Skeletal muscle tissue (tissue), 4 donors: ENCODE measurements around the gene CRYBG3. TPM values are rescaled to one million over a fixed set of nuclear protein-coding genes. Genes with fewer than 3 reads are reported as not detected.

Source experiments
- H3K27ac ChIP-seq: one replicate; pipeline ENCODE4 v1.7.0; 2013; ENCODE audit warnings: mild to moderate bottlenecking, low read depth, low read length, inconsistent platforms
- H3K27me3 ChIP-seq, 3 donors: one replicate each; pipeline ENCODE4 v1.7.0; 2013; ENCODE audit warnings: low read length in 3 of 3; ENCODE audit not compliant: control insufficient read depth in 3 of 3, insufficient read depth in 3 of 3
- H3K36me3 ChIP-seq, 3 donors: one replicate each; pipeline ENCODE4 v1.7.0; 2013; ENCODE audit warnings: low read length in 3 of 3; ENCODE audit not compliant: control insufficient read depth in 3 of 3, insufficient read depth in 3 of 3
- H3K4me1 ChIP-seq, 3 donors: one replicate each; pipeline ENCODE4 v1.7.0; 2013; ENCODE audit warnings: low read length in 3 of 3, mild to moderate bottlenecking in 3 of 3; ENCODE audit not compliant: control insufficient read depth in 3 of 3, insufficient read depth in 3 of 3
- H3K4me3 ChIP-seq, 3 donors: one replicate each; pipeline ENCODE4 v1.7.0; 2013; ENCODE audit warnings: low read length in 3 of 3
- H3K9ac ChIP-seq, 3 donors: one replicate each; pipeline ENCODE4 v1.7.0; 2013; ENCODE audit warnings: low read length in 3 of 3, mild to moderate bottlenecking in 3 of 3, moderate library complexity in 2 of 3, low read depth in 1 of 3
- H3K9me3 ChIP-seq, 3 donors: one replicate each; pipeline ENCODE4 v1.7.0; 2013; ENCODE audit warnings: low read length in 3 of 3; ENCODE audit not compliant: control insufficient read depth in 3 of 3
- total RNA-seq: library from RNA; depleted of rRNA; stranded (reverse); fragments of >200 nt; gene quantifications from one replicate; pipeline ENCODE4 v1.2.3, GENCODE V29; 2014
- donor health status: Osteomylitis.

CRYBG3 gene
- total RNA-seq, 1 donor from 2014 or later = 27.1 TPM

DNA sequence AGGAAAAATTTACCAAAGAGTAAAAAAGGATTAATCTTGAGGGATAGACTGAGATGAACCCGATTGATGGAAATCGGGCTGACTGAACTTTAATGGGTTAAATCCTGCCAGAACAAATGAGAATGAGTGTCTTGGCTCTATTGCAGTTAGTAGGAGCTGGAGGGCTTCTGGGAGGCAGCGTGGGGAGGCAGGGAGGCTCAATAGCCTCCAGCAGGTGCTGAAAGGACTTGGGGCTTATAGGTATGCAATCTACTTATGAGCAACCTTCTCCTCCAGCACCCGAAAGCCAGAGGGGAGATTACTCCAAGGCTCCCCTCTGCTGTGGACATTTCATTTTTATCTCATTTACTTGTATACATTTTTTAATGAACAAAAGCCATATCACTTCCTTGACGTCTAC is 1.0 kb upstream of the CRYBG3 start:
- H3K9me3 ChIP-seq = no peaks in the 10 kb centered on the region
- H3K9ac ChIP-seq = peak overlapping the region; percentile 76 to 92 (median 91)
- H3K4me3 ChIP-seq = peak overlapping the region in 2 of 3 donors; percentile 83
- no peak overlapping the region for H3K27ac ChIP-seq
- H3K27me3 ChIP-seq = no peaks in the 10 kb centered on the region
- H3K36me3 ChIP-seq = no peaks in the 10 kb centered on the region
- peaks cover 16 to 21% (median 18%) of the 10 kb centered on the region in 3 donors for H3K4me1 ChIP-seq

DNA sequence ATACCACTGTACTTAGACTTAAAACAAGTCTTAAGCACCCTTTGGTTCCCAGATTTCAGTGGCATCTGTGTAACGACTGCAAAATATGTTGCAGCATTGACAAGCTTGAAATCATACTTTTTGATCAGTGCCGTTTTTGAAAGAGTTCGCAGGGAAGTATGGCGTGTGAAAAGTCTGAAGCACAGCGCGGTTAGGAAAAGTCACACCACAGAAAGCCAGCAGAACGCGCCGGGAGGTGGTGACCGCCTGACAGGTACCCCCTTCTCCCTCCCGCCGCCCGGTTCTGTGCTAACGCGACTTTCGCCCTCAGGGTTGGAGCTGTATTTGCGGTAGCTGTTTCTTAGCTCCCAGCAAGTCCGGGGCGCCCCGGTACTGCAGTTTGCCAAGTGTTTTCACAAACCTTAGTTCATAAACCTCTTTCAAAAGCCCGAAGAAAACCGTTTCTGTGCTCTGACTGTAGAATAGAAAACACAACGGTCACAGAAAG is 481 bp upstream of the CRYBG3 start:
- H3K27me3 ChIP-seq = no peaks in the 10 kb centered on the region
- peak overlapping the region; percentile 83 to 94 (median 83) for H3K4me3 ChIP-seq
- no peaks in the 10 kb centered on the region for H3K9me3 ChIP-seq
- peak overlapping the region; percentile 89 for H3K27ac ChIP-seq
- H3K9ac ChIP-seq = peak overlapping the region; percentile 76 to 92 (median 91)
- peaks cover 18 to 21% (median 20%) of the 10 kb centered on the region in 3 donors for H3K4me1 ChIP-seq
- no peaks in the 10 kb centered on the region for H3K36me3 ChIP-seq

DNA sequence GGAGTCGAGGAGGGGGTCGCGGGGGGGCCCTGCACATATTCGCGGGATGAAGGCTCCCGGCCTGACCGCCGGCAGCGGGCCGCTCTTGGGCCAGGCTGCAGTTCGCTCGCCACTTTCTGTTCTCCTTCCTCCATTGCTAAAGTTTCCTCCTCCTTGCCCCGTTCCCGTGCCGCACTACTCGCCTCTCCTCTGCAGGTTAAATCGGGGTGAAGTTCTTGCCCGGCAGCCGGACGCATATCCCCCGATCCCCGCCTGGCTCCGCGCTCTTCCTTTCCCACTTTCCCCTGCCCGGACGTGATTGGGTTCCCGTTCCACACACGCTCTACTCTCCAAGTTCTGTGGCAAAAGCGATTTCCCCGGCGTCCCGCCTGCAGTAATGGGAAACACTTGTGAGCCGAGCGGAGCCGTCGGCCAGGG is 556 bp downstream of the CRYBG3 start:
- Histone ChIP-seq H3K36me3 (no peaks in the 10 kb centered on the region), H3K4me3 (peak overlapping the region; percentile 83 to 94 (median 90)), H3K9me3 (no peaks in the 10 kb centered on the region), H3K27me3 (no peaks in the 10 kb centered on the region), H3K9ac (peak overlapping the region; percentile 91 to 92 (median 91)), H3K4me1 (peaks cover 23 to 25% (median 24%) of the 10 kb centered on the region in 3 donors), H3K27ac (peak overlapping the region; percentile 89)

DNA sequence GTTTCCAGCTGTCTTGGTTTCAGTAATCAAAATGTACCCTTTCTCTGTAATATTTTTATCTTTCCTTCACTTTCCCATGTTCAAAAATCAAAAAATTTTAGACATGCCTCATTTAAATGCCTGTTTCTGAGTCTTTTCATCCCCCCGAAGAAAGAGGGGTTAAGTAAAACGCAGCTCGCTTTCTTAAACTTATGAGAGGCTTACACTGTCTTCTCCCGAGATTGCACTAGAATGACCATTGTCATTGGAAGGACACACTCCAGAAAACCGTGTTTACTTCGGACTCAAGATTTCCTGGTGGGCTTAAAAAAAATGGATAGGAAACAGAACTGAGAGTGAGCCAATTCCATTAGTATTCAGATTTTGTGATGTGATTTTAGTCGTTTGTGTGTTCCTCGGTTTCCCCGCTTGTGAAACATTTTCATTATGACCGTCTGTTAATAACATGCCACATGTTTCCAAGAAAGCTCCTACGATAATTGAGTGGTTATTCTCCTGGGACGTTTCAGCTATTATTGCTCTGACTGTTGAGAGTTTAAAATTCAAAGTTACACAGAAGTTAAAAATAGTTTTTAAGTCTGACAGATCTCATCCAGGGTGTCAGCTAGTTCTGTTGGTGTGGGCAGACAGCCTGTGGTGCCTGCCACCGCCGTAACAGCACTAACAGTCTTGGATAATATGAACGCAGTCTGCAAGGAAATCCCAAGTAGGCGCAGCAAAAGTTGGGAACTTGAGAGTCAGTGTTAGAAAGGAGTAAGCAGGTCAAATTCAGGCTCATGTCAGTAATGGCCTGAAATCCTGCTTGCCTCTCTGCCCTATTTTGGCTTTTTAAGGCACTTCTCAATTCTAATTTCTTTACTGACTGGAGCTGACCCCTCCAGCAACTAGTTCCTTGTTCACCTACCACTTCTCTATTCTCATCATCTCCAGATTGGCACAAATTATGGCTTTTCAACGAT is 1.5 kb downstream of the CRYBG3 start:
- no peaks in the 10 kb centered on the region for H3K27me3 ChIP-seq
- H3K27ac ChIP-seq = peak overlapping the region; percentile 89
- H3K4me1 ChIP-seq = peaks cover 23 to 25% (median 25%) of the 10 kb centered on the region in 3 donors
- H3K9ac ChIP-seq = peak overlapping the region; percentile 91 to 92 (median 91)
- H3K4me3 ChIP-seq = peak overlapping the region; percentile 83 to 94 (median 90)
- no peaks in the 10 kb centered on the region for H3K9me3 ChIP-seq
- no peaks in the 10 kb centered on the region for H3K36me3 ChIP-seq

DNA sequence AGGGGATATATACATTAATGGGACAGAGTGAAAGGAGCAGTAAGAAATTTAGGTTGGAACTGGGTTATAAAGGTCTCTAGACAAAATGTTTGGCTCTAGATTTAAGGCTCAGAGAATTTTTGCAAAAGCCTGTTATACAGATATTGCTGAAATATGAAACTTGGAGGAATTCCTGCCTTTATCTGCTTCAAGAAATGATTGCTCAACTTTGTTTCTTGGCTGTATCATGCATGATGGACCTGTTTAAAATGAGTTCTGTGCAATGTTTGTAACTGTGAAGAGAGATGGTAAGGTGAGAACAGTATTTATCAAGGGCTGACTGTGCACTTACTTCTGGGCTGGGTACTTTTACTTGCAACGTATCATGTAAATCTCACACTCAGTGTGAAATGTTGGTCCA is 3.3 kb downstream of the CRYBG3 start:
- Histone ChIP-seq H3K4me1 (peaks cover 23 to 25% (median 25%) of the 10 kb centered on the region in 3 donors), H3K4me3 (no peak overlapping the region), H3K9me3 (no peaks in the 10 kb centered on the region), H3K9ac (no peak overlapping the region), H3K27ac (no peak overlapping the region), H3K27me3 (no peaks in the 10 kb centered on the region), H3K36me3 (no peaks in the 10 kb centered on the region)

DNA sequence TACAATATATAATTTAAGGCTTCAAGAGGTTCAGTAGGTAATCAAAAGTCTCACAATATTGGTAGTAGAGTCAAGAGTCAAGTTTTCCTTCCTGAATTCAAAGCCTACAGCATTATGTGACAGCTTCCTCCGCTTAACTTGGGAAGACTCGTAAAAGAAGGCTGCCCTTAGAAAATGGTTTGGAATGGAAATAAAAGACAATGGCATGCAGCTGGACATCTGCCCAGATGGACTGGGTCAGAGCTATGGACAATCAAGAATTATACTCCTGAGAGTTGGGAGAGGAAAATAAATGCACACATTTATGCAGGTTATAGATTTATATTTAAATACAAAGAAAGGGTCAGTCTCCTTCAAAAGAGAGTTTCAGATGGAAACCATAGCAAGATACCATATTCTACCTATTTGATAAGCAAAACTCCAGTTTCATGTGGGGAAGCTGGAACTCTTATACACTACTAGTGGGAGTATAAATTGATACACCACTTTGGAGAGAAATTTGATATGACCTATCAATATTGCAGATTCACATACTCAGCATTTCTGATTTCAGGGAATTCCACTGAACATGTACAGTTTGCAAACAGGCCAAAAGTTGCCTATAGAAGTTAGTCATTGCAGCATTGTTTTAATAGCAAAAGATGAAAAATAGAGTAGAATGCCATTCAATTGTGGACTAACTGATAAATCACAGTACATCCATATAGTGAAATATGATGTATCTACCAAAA is 6.1 kb downstream of the CRYBG3 start:
- Histone ChIP-seq H3K9ac (no peak overlapping the region), H3K36me3 (no peaks in the 10 kb centered on the region), H3K9me3 (no peaks in the 10 kb centered on the region), H3K4me3 (no peak overlapping the region), H3K27me3 (no peaks in the 10 kb centered on the region), H3K4me1 (peaks cover 20 to 25% (median 22%) of the 10 kb centered on the region in 3 donors), H3K27ac (no peak overlapping the region)

DNA sequence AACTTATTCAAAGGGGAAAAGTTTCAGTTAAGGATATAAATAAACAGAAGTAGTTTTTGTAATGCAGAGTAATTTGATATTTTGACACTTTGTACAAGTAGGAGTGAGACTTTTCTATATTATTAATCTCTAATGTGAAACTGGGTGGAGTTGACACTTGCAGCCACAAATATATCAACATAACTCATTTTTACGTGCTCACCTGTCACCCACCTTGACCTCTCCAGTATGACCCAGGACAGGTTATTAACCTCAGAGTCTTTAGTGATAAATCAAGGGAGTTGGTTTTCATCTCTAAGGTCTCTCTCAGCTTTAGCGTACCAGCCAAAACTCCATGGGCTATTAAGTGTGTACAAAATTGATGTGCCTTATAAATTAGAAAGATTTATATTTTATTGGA is 7.4 kb downstream of the CRYBG3 start:
- no peaks in the 10 kb centered on the region for H3K9me3 ChIP-seq

DNA sequence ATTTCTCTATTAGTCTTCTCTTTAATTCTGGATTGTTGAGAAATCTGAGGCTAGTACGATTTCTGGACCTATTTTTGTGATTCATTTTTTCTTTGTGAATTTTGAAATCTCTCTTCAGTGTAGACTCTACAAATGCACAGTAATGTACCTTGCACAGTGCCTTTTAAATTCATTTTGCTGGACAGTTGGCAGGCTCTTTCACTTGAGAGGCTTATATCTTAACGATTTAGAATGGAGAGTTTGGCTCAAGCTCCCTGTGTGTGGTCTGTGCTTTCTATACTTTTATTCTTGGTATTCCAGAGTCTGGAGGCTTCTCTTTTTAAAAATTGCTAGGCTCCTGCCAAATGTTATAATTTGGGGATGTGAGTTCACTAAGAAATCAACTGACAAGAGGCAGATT is 8.8 kb downstream of the CRYBG3 start:
- Histone ChIP-seq H3K4me3 (no peak overlapping the region), H3K4me1 (peaks cover 3 to 10% (median 8%) of the 10 kb centered on the region in 3 donors), H3K9me3 (no peaks in the 10 kb centered on the region), H3K27me3 (no peaks in the 10 kb centered on the region), H3K9ac (no peak overlapping the region), H3K27ac (no peak overlapping the region), H3K36me3 (no peaks in the 10 kb centered on the region)

More for the DNA sequence above, 7.4 kb downstream of the CRYBG3 start:
- Histone ChIP-seq H3K27ac (no peak overlapping the region), H3K36me3 (no peaks in the 10 kb centered on the region), H3K4me3 (no peak overlapping the region), H3K4me1 (peaks cover 12 to 17% (median 16%) of the 10 kb centered on the region in 3 donors), H3K9ac (no peak overlapping the region), H3K27me3 (no peaks in the 10 kb centered on the region)

DNA sequence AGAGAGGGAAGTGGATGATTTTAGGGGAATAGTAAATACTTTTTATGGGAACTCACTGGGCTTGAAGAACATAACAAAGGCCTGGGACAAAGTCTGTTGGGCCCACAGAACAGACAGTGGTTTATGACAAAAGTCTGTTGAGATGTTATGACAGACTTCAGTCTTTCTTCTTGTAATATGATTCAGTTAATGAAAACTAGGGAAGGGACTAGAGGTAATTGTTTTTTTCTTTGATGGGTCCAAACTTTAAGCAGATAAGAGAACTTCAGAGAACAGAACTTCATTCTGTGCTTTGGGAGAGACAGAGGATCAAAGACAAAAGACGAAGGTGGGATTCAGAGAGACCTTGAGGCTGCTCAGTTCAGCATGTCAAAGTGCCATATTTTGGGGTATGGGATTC is 9.3 kb downstream of the CRYBG3 start:
- Histone ChIP-seq H3K9ac (no peak overlapping the region), H3K9me3 (no peaks in the 10 kb centered on the region), H3K27ac (no peak overlapping the region), H3K27me3 (no peaks in the 10 kb centered on the region), H3K4me1 (peaks cover 3 to 8% (median 5%) of the 10 kb centered on the region in 3 donors), H3K36me3 (no peaks in the 10 kb centered on the region), H3K4me3 (no peak overlapping the region)
